RWPE2 (cell line): ENCODE results near the gene TIE1.
A peak's percentile ranks its signal among the peaks of the same experiment; 100 is the strongest.

Experiments used
- ATAC-seq: fragments of 200-7000 bp; cut with Tn5 transposase; 3 replicates; pipeline ENCODE4 v1.9.1; 2021; ENCODE audit warnings: low read depth
- DNase-seq: peaks from one replicate; pipeline ENCODE4 v3.0.0-alpha.2; 2020; ENCODE audit warnings: low spot score
- H3K27ac ChIP-seq: fragments of 450-650 bp; 2 replicates; pipeline ENCODE4 v1.5.1; 2017; ENCODE audit warnings: mild to moderate bottlenecking; ENCODE audit not compliant: poor library complexity, severe bottlenecking
- H3K27me3 ChIP-seq: fragments of 250-450 bp; sonication (Bioruptor Pico); 2 replicates; pipeline ENCODE4 v1.5.1; 2021; ENCODE audit warnings: mild to moderate bottlenecking, moderate library complexity; ENCODE audit not compliant: insufficient read depth, poor library complexity, severe bottlenecking
- H3K36me3 ChIP-seq: fragments of 250-450 bp; sonication (Bioruptor Pico); 2 replicates; pipeline ENCODE4 v1.5.1; 2020; ENCODE audit warnings: low read depth, mild to moderate bottlenecking, moderate library complexity
- H3K4me1 ChIP-seq: fragments of 250-450 bp; sonication (Bioruptor Pico); 2 replicates; pipeline ENCODE4 v1.5.1; 2021; ENCODE audit warnings: mild to moderate bottlenecking, moderate library complexity; ENCODE audit not compliant: insufficient read depth, poor library complexity, severe bottlenecking
- H3K4me3 ChIP-seq: fragments of 250-450 bp; sonication (Bioruptor Pico); 2 replicates; pipeline ENCODE4 v1.5.1; 2021; ENCODE audit warnings: mild to moderate bottlenecking, moderate library complexity; ENCODE audit not compliant: severe bottlenecking
- H3K9me3 ChIP-seq: fragments of 250-450 bp; sonication (Bioruptor Pico); 2 replicates; pipeline ENCODE4 v1.5.1; 2021; ENCODE audit warnings: mild to moderate bottlenecking, moderate library complexity; ENCODE audit not compliant: severe bottlenecking
- CTCF ChIP-seq: fragments of 450-650 bp; IDR thresholded peaks from one replicate; pipeline ENCODE4 v1.5.1; 2017; ENCODE audit warnings: mild to moderate bottlenecking, moderate library complexity; ENCODE audit not compliant: poor library complexity, severe bottlenecking

The TIE1 gene

GRCh38 chr1:43314233-43314632, 13.5 kb downstream of the TIE1 start:
- Histone ChIP-seq H3K4me1 (no peaks in the 10 kb centered on the region), H3K4me3 (no peak overlapping the region), H3K27ac (no peak overlapping the region), H3K27me3 (no peaks in the 10 kb centered on the region), H3K36me3 (no peaks in the 10 kb centered on the region), H3K9me3 (no peaks in the 10 kb centered on the region)
- ATAC-seq: no peak
- no peak for DNase-seq
- no peak for TF ChIP-seq CTCF

DNA sequence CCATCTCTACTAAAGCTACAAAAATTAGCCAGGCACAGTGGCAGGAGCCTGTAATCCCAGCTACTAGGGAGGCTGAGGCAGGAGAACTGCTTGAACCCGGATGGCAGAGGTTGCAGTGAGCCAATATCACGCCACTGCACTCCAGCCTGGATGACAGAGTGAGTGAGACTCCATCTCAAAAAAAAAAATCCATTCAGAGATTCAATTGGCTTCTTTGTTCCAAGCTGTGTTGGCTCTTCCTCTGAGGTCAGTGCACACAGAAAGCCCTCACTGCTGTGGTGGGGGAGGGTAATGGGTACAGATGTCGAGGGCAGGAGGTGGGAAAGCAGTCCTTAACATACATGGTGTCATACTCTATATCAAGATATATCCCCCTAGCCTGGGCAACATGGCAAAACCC, 14.7 kb downstream of the TIE1 start:
- ATAC-seq (no peak), DNase-seq (peak; percentile 8)
- Histone ChIP-seq H3K27ac (no peak overlapping the region), H3K4me1 (no peaks in the 10 kb centered on the region), H3K27me3 (no peaks in the 10 kb centered on the region), H3K36me3 (no peaks in the 10 kb centered on the region), H3K4me3 (no peak overlapping the region), H3K9me3 (no peaks in the 10 kb centered on the region)
- TF ChIP-seq CTCF: no peak

GRCh38 chr1:43315963-43316737, 15.4 kb downstream of the TIE1 start:
- no peak for TF ChIP-seq CTCF
- ATAC-seq (no peak), DNase-seq (peak; percentile 23)
- no peak overlapping the region for H3K27ac ChIP-seq
- H3K36me3 ChIP-seq: no peaks in the 10 kb centered on the region
- no peaks in the 10 kb centered on the region for H3K9me3 ChIP-seq
- H3K27me3 ChIP-seq: no peaks in the 10 kb centered on the region
- H3K4me3 ChIP-seq: no peak overlapping the region
- no peaks in the 10 kb centered on the region for H3K4me1 ChIP-seq

GRCh38 chr1:43316738-43317520, 16.1 kb downstream of the TIE1 start:
- ATAC-seq: no peak

More at GRCh38 chr1:43316738-43317520, 16.1 kb downstream of the TIE1 start:
- no peaks in the 10 kb centered on the region for H3K36me3 ChIP-seq
- TF ChIP-seq CTCF: no peak
- no peaks in the 10 kb centered on the region for H3K27me3 ChIP-seq
- no peaks in the 10 kb centered on the region for H3K4me1 ChIP-seq
- no peak overlapping the region for H3K4me3 ChIP-seq
- no peaks in the 10 kb centered on the region for H3K9me3 ChIP-seq
- no peak overlapping the region for H3K27ac ChIP-seq
- DNase-seq: no peak
